Muscle of leg (tissue), 11 donors: ENCODE results near the gene ATAT1. TPM values are rescaled to one million over a fixed set of nuclear protein-coding genes. Genes with fewer than 3 reads are reported as not detected.

Experiments
- DNase-seq: peaks from one replicate; pipeline ENCODE4 v3.0.0; 2013
- H3K27ac ChIP-seq: one replicate; pipeline ENCODE4 v1.5.1; 2013; ENCODE audit warnings: mild to moderate bottlenecking, low read length, control low read depth
- H3K27me3 ChIP-seq: one replicate; pipeline ENCODE4 v1.6.1; 2013; ENCODE audit warnings: low read length; ENCODE audit not compliant: control insufficient read depth, insufficient read depth
- H3K36me3 ChIP-seq: one replicate; pipeline ENCODE4 v1.6.1; 2013; ENCODE audit warnings: low read length; ENCODE audit not compliant: control insufficient read depth, insufficient read depth
- H3K4me1 ChIP-seq: one replicate; pipeline ENCODE4 v1.6.1; 2013; ENCODE audit warnings: low read length; ENCODE audit not compliant: control insufficient read depth, insufficient read depth
- H3K4me3 ChIP-seq: one replicate; pipeline ENCODE4 v1.5.1; 2013; ENCODE audit warnings: low read length, control low read depth
- H3K9me3 ChIP-seq: replicated peaks from 2 replicates; pipeline ENCODE4 v1.6.1; 2013; ENCODE audit warnings: low read depth, low read length; ENCODE audit not compliant: control insufficient read depth
- WGBS: methylation state at CpG from one replicate; pipeline ENCODE4 v1.1.5; 2013; ENCODE audit warnings: missing lambda C conversion rate; ENCODE audit not compliant: insufficient coverage; 5-methylcytosine and 5-hydroxymethylcytosine counted together
- polyA plus RNA-seq, 8 donors: library from polyadenylated mRNA; unstranded; fragments of 120-200 nt; gene quantifications; one replicate each; pipeline versions ENCODE4 v1.2.1 to v1.2.3, GENCODE V29; 2013; ENCODE audit warnings: inconsistent platforms in 1 of 8, low replicate concordance in 1 of 8; ENCODE audit not compliant: insufficient read length in 8 of 8, insufficient read depth in 1 of 8
- total RNA-seq: library from RNA; stranded (reverse); fragments of 120-200 nt; gene quantifications from one replicate; pipeline ENCODE4 v1.2.4, GENCODE V29; 2013

Gene ATAT1
- total and polyA plus RNA-seq, 9 donors, result 5.6 to 27.4 (median 20.5) TPM

- Histone ChIP-seq H3K27me3 (no peaks in the 10 kb centered on the region), H3K36me3 (peaks cover 46% of the 10 kb centered on the region), H3K4me1 (peaks cover 16% of the 10 kb centered on the region), H3K27ac (no peak overlapping the region), H3K4me3 (no peak overlapping the region), H3K9me3 (no peaks in the 10 kb centered on the region)
- DNase-seq, result no peak
- no CpG with 5 or more reads among the region's 1 CpG for WGBS
These were observed 14.5 kb upstream of the ATAT1 start for GRCh38 chr6:30612213-30612612.

DNA sequence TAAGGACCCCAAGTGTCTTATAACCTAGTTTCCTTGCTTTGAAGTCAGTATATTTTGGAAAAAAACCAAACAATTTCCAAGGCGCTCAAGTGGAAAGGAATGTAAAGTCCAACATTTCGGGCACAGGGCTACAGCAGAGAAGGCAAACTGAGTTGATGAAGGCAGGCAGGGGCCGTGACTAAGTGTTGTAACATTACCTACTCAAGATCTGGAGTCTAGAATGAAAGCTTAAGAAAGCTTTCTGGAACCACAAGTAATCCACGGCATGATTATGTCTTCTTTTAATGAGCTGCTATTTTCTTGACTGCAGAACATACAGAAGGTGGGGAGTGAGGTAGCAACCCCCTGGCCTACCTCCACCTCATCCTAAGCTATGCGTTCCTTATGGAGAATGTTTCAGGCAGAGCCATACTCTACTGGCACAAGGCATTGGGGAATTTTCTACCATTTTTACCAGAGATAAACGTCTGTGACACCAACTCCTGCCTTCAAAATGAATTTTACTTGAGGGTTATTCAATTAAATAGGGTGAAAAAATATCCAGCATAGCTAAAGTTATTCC, 13.9 kb upstream of the ATAT1 start:
- 80% methylated on average over 1 of the region's 6 CpGs for WGBS
- DNase-seq, result no peak
- H3K27ac ChIP-seq, result peak overlapping the region; percentile 15
- H3K4me3 ChIP-seq, result no peak overlapping the region
- no peaks in the 10 kb centered on the region for H3K27me3 ChIP-seq
- H3K9me3 ChIP-seq, result no peaks in the 10 kb centered on the region
- peaks cover 43% of the 10 kb centered on the region for H3K36me3 ChIP-seq
- peaks cover 16% of the 10 kb centered on the region for H3K4me1 ChIP-seq

- Histone ChIP-seq H3K4me1 (peaks cover 20% of the 10 kb centered on the region), H3K9me3 (no peaks in the 10 kb centered on the region), H3K27ac (peak overlapping the region; percentile 100), H3K36me3 (peaks cover 38% of the 10 kb centered on the region), H3K27me3 (no peaks in the 10 kb centered on the region), H3K4me3 (no peak overlapping the region)
- no peak for DNase-seq
These were observed 13.2 kb upstream of the ATAT1 start for GRCh38 chr6:30613251-30614043.

- no peaks in the 10 kb centered on the region for H3K27me3 ChIP-seq
- H3K4me1 ChIP-seq, result peaks cover 22% of the 10 kb centered on the region
- WGBS, result 10% methylated on average over 3 of the region's 8 CpGs
- peak overlapping the region; percentile 100 for H3K27ac ChIP-seq
- no peaks in the 10 kb centered on the region for H3K9me3 ChIP-seq
- DNase-seq, result no peak
- H3K36me3 ChIP-seq, result peaks cover 30% of the 10 kb centered on the region
- peak overlapping the region; percentile 98 for H3K4me3 ChIP-seq
These were observed 12.4 kb upstream of the ATAT1 start for GRCh38 chr6:30614044-30614842.

- Histone ChIP-seq H3K27me3 (no peaks in the 10 kb centered on the region), H3K4me3 (peak overlapping the region; percentile 98), H3K4me1 (peaks cover 22% of the 10 kb centered on the region), H3K36me3 (peaks cover 30% of the 10 kb centered on the region), H3K9me3 (no peaks in the 10 kb centered on the region), H3K27ac (peak overlapping the region; percentile 100)
- no CpG with 5 or more reads among the region's 6 CpGs for WGBS
- DNase-seq, result peak; percentile 100
These were observed 11.8 kb upstream of the ATAT1 start for GRCh38 chr6:30614843-30615218.

- peak overlapping the region; percentile 98 for H3K4me3 ChIP-seq
- H3K36me3 ChIP-seq, result peaks cover 29% of the 10 kb centered on the region
- no CpG with 5 or more reads among the region's 10 CpGs for WGBS
- H3K4me1 ChIP-seq, result peaks cover 22% of the 10 kb centered on the region
- DNase-seq, result peak; percentile 97
- no peaks in the 10 kb centered on the region for H3K9me3 ChIP-seq
- no peaks in the 10 kb centered on the region for H3K27me3 ChIP-seq
- peak overlapping the region; percentile 100 for H3K27ac ChIP-seq
These were observed 11.3 kb upstream of the ATAT1 start for GRCh38 chr6:30615219-30615957.

DNA sequence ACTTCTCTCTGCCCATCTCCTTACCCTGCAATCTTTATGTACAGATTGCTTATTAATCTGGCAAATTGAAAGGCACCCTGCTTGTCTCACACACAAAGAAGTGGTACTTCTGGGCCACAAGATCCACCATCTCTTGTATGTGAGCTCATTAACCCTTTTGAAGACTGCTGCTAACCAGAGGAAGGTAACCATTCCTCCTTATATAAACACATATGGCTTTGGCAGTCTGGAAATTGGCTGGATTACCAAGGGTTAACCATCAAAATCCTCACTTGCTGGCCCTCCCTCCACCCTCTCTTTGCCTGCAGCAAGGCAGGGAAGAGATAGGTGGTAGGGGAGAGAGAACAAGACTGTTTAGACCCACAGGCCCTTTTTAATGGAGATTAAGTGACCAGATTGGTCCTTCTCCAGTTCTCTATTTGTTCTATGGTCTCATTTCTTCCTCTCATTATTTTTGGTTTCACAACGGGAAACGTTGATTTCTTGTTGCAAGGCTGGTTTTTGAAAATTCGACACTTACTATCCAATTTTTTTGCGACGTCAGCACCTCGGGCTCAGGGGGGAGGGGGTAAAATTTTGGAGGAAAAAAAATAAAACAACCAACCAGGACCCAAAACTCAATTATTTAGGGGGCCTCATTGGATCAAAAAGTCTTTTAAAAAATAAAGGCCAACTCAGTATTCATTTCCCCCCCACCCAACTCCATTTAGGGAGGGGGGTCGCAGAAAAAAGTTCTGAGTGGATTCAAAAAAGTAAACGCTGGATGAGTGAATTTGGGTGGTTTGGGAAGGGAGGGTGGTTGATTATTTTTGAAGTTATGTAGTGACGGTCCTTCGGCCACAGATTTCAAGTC, 10.5 kb upstream of the ATAT1 start:
- H3K9me3 ChIP-seq, result no peaks in the 10 kb centered on the region
- peaks cover 37% of the 10 kb centered on the region for H3K36me3 ChIP-seq
- peaks cover 22% of the 10 kb centered on the region for H3K4me1 ChIP-seq
- peak overlapping the region; percentile 100 for H3K27ac ChIP-seq
- peak; percentile 86 for DNase-seq
- WGBS, result 0% methylated on average over 3 of the region's 10 CpGs
- no peaks in the 10 kb centered on the region for H3K27me3 ChIP-seq
- H3K4me3 ChIP-seq, result peak overlapping the region; percentile 98

GRCh38 chr6:30616811-30617564, 9.7 kb upstream of the ATAT1 start, which contains the start of gene PPP1R10:
PPP1R10 (minus strand) TSS chr6:30617243; CDS start chr6:30609944, 7,299 bp downstream.
- 0% methylated on average over 35 of the region's 40 CpGs for WGBS
- peak; percentile 100 for DNase-seq
- peak within 1 kb of the TSS; percentile 98 for H3K4me3 ChIP-seq
- peak within 1 kb of the TSS; percentile 100 for H3K27ac ChIP-seq
- H3K36me3 ChIP-seq, result peaks cover 40% of the 10 kb centered on the region
- no peaks in the 10 kb centered on the region for H3K27me3 ChIP-seq
- no peaks in the 10 kb centered on the region for H3K9me3 ChIP-seq
- H3K4me1 ChIP-seq, result peaks cover 22% of the 10 kb centered on the region
